Neural cell (in vitro differentiated cells): ENCODE measurements around the gene JAK2. TPM values are rescaled to one million over a fixed set of nuclear protein-coding genes. Genes with fewer than 3 reads are reported as not detected.

Experiments used
- H2AFZ ChIP-seq: fragments of 200-600, 300-800 bp; sonication (generic), shearing (Covaris generic); 2 replicates; pipeline ENCODE4 v1.6.0; 2014; ENCODE audit warnings: low read depth, mild to moderate bottlenecking, antibody characterized with exemption, low read length, moderate library complexity
- H3F3A ChIP-seq: fragments of 200-600 bp; shearing (Covaris generic); 2 replicates; pipeline ENCODE4 v1.6.1; 2016; ENCODE audit warnings: mild to moderate bottlenecking, moderate library complexity, mixed read lengths, antibody characterized with exemption, low read length; ENCODE audit not compliant: insufficient read depth, poor library complexity, severe bottlenecking
- H3K27ac ChIP-seq: fragments of 200-600, 300-800 bp; sonication (generic), shearing (Covaris generic); 2 replicates; pipeline ENCODE4 v1.5.1; 2014; ENCODE audit warnings: mild to moderate bottlenecking, low read length, moderate library complexity
- H3K27me3 ChIP-seq: fragments of 300-800, 200-600 bp; sonication (generic), shearing (Covaris generic); 2 replicates; pipeline ENCODE4 v1.6.0; 2014; ENCODE audit warnings: mild to moderate bottlenecking, low read depth, low read length, moderate library complexity; ENCODE audit not compliant: insufficient read depth
- H3K36me3 ChIP-seq: fragments of 300-800, 200-600 bp; sonication (generic), shearing (Covaris generic); 2 replicates; pipeline ENCODE4 v1.5.1; 2014; ENCODE audit warnings: mild to moderate bottlenecking, antibody characterized with exemption, low read length, moderate library complexity; ENCODE audit not compliant: insufficient read depth
- H3K4me2 ChIP-seq: fragments of 300-800, 200-600 bp; sonication (generic), shearing (Covaris generic); 2 replicates; pipeline ENCODE4 v1.6.0; 2014; ENCODE audit warnings: mild to moderate bottlenecking, low read length
- H3K4me3 ChIP-seq: fragments of 300-800, 200-600 bp; sonication (generic), shearing (Covaris generic); 2 replicates; pipeline ENCODE4 v1.5.1; 2014; ENCODE audit warnings: mild to moderate bottlenecking, low read length, moderate library complexity
- H3K79me2 ChIP-seq: fragments of 200-600 bp; shearing (Covaris generic); replicated peaks from 2 replicates; pipeline ENCODE4 v1.6.0; 2014; ENCODE audit warnings: mild to moderate bottlenecking, low read length, moderate library complexity; ENCODE audit not compliant: insufficient read depth
- H3K9ac ChIP-seq: fragments of 300-800, 200-600 bp; sonication (generic), shearing (Covaris generic); 2 replicates; pipeline ENCODE4 v1.6.1; 2016; ENCODE audit warnings: mild to moderate bottlenecking, low read length, mixed read lengths
- H3K9me2 ChIP-seq: fragments of 200-600 bp; shearing (Covaris generic); 2 replicates; pipeline ENCODE4 v1.6.1; 2016; ENCODE audit warnings: mild to moderate bottlenecking, low read length, mixed read lengths; ENCODE audit not compliant: insufficient read depth
- H3K9me3 ChIP-seq: fragments of 200-600, 300-800 bp; sonication (generic), shearing (Covaris generic); 2 replicates; pipeline ENCODE4 v1.6.1; 2016; ENCODE audit warnings: mild to moderate bottlenecking, mixed run types, low read length, moderate library complexity, mixed read lengths
- H4K20me1 ChIP-seq: fragments of 200-600 bp; shearing (Covaris generic); 2 replicates; pipeline ENCODE4 v1.6.1; 2016; ENCODE audit warnings: mild to moderate bottlenecking, mixed run types; ENCODE audit not compliant: insufficient read depth
- CTCF ChIP-seq: fragments of 450-650 bp; IDR thresholded peaks from 2 replicates; pipeline ENCODE4 v1.5.1; 2014; ENCODE audit warnings: antibody characterized with exemption, mild to moderate bottlenecking, moderate library complexity; ENCODE audit not compliant: poor library complexity, severe bottlenecking
- EP300 ChIP-seq: fragments of 450-650 bp; conservative IDR thresholded peaks from 2 replicates; pipeline ENCODE4 v1.6.1; 2014; ENCODE audit warnings: antibody characterized with exemption, mild to moderate bottlenecking, moderate library complexity; ENCODE audit not compliant: poor library complexity, severe bottlenecking
- EZH2 ChIP-seq: fragments of 200-600, 300-800 bp; shearing (Covaris generic), sonication (generic); IDR thresholded peaks from 2 replicates; pipeline ENCODE4 v1.6.1; 2014; ENCODE audit warnings: antibody characterized with exemption, low read length, borderline replicate concordance, mild to moderate bottlenecking; ENCODE audit not compliant: insufficient read depth, poor library complexity, severe bottlenecking
- MXI1 ChIP-seq: fragments of 450-650 bp; conservative IDR thresholded peaks from 2 replicates; pipeline ENCODE4 v1.6.1; 2014; ENCODE audit warnings: antibody characterized with exemption, mild to moderate bottlenecking; ENCODE audit not compliant: poor library complexity, severe bottlenecking
- POLR2AphosphoS5 ChIP-seq: IDR thresholded peaks from 2 replicates; pipeline ENCODE4 v1.6.1; 2012
- RAD21 ChIP-seq: fragments of 450-650 bp; conservative IDR thresholded peaks from 2 replicates; pipeline ENCODE4 v1.6.1; 2014; ENCODE audit warnings: antibody characterized with exemption, mild to moderate bottlenecking, moderate library complexity
- REST ChIP-seq: IDR thresholded peaks from 2 replicates; pipeline ENCODE4 v1.6.1; 2012; ENCODE audit warnings: borderline replicate concordance
- SMC3 ChIP-seq: fragments of 450-650 bp; conservative IDR thresholded peaks from 2 replicates; pipeline ENCODE4 v1.6.1; 2014; ENCODE audit warnings: antibody characterized with exemption, mild to moderate bottlenecking, moderate library complexity; ENCODE audit not compliant: poor library complexity
- TAF1 ChIP-seq: IDR thresholded peaks from 2 replicates; pipeline ENCODE4 v1.6.1; 2012; ENCODE audit warnings: low read depth
- polyA plus RNA-seq: library from polyadenylated mRNA; depleted of rRNA; stranded (reverse); fragments of >200 nt; gene quantifications from 2 replicates; pipeline ENCODE4 v1.2.3, GENCODE V29; 2014

The JAK2 gene
- polyA plus RNA-seq, 1 donor from 2014 or later: 19.7 TPM

- TF ChIP-seq EZH2: no peak
- no peak for TF ChIP-seq POLR2AphosphoS5
Measured at GRCh38 chr9:5110867-5111681, 126.0 kb downstream of the JAK2 start (continued).

DNA sequence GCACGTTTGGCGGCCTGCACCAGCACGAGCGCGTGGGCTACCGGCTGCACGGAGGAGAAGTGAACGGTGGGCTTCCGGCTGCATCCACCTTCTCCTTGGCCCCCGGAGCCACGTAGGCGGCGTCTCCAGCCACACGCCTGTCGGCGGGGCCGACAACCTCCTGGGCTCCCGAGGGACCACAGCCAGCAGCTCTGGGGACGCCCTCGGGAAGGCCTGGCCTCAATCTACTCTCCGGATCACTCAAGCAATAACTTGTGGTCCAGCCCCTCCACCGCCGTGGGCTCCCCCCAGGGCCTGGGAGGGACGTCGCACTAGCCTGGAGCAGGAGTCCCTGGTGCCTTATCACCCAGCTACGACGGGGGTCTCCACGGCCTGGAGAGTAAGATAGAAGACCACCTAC lies 126.6 kb downstream of the JAK2 start:
- Histone ChIP-seq H3K9me2 (no peaks in the 10 kb centered on the region), H3K4me2 (no peak overlapping the region), H3K9me3 (no peaks in the 10 kb centered on the region), H3K4me3 (no peak overlapping the region), H3K36me3 (peaks cover 12% of the 10 kb centered on the region), H3K9ac (no peak overlapping the region), H4K20me1 (no peaks in the 10 kb centered on the region), H3K27me3 (no peaks in the 10 kb centered on the region), H3K79me2 (no peaks in the 10 kb centered on the region), H3K27ac (no peak overlapping the region), H2AFZ (no peak overlapping the region), H3F3A (no peaks in the 10 kb centered on the region)
- TF ChIP-seq TAF1 (no peak), MXI1 (no peak), RAD21 (no peak), POLR2AphosphoS5 (no peak), SMC3 (no peak), REST (no peak), EP300 (no peak), CTCF (no peak), EZH2 (no peak)

GRCh38 chr9:5112109-5112592 lies 127.1 kb downstream of the JAK2 start:
- Histone ChIP-seq H3K9me2 (no peaks in the 10 kb centered on the region), H2AFZ (no peak overlapping the region), H3K4me2 (no peak overlapping the region), H3K79me2 (no peaks in the 10 kb centered on the region), H3K36me3 (peaks cover 12% of the 10 kb centered on the region), H3K9me3 (no peaks in the 10 kb centered on the region), H4K20me1 (no peaks in the 10 kb centered on the region), H3K27me3 (no peaks in the 10 kb centered on the region), H3K9ac (no peak overlapping the region), H3K27ac (no peak overlapping the region), H3F3A (no peaks in the 10 kb centered on the region), H3K4me3 (no peak overlapping the region)
- TF ChIP-seq POLR2AphosphoS5 (no peak), CTCF (no peak), MXI1 (no peak), RAD21 (no peak), EP300 (no peak), SMC3 (no peak), EZH2 (no peak), REST (no peak), TAF1 (no peak)
